SK-N-SH treated with all-trans-retinoic acid at 6 μM for 48 hours (cell line): ENCODE data around the gene KAT2B.

Source experiments
- ATAC-seq: fragments of 200-7000 bp; cut with Tn5 transposase; 3 replicates; pipeline ENCODE4 v1.9.1; 2020; ENCODE audit warnings: mild to moderate bottlenecking, moderate library complexity
- ARNTL ChIP-seq: fragments of 450-650 bp; formaldehyde crosslinking; IDR thresholded peaks from 2 replicates; pipeline ENCODE4 v1.5.0; 2020; ENCODE audit warnings: low read depth, mild to moderate bottlenecking, moderate library complexity, borderline replicate concordance
- CSDC2 ChIP-seq: fragments of 250-450 bp; sonication (Bioruptor Pico); IDR thresholded peaks from 2 replicates; pipeline ENCODE4 v1.5.0; 2020; ENCODE audit warnings: mild to moderate bottlenecking, moderate library complexity
- ESRRG ChIP-seq: fragments of 250-450 bp; sonication (Bioruptor Pico); IDR thresholded peaks from 2 replicates; pipeline ENCODE4 v1.6.1; 2021; ENCODE audit warnings: mild to moderate bottlenecking
- GLIS3 ChIP-seq: fragments of 250-450 bp; sonication (Bioruptor Pico); IDR thresholded peaks from 2 replicates; pipeline ENCODE4 v1.5.0; 2020; ENCODE audit warnings: mild to moderate bottlenecking, moderate library complexity
- ISL1 ChIP-seq: fragments of 250-450 bp; sonication (Bioruptor Pico); IDR thresholded peaks from 2 replicates; pipeline ENCODE4 v2.1.2; 2022; ENCODE audit warnings: mild to moderate bottlenecking, moderate library complexity
- OSR1 ChIP-seq: fragments of 250-450 bp; sonication (Bioruptor Pico); IDR thresholded peaks from 2 replicates; pipeline ENCODE4 v1.8.0; 2022; ENCODE audit warnings: moderate library complexity, mild to moderate bottlenecking, inconsistent platforms
- PPARA ChIP-seq: fragments of 250-450 bp; sonication (Bioruptor Pico); IDR thresholded peaks from 2 replicates; pipeline ENCODE4 v1.5.0; 2020; ENCODE audit warnings: mild to moderate bottlenecking, borderline replicate concordance
- SNAI2 ChIP-seq: fragments of 250-450 bp; sonication (Bioruptor Pico); IDR thresholded peaks from 2 replicates; pipeline ENCODE4 v1.5.0; 2020; ENCODE audit warnings: mild to moderate bottlenecking, moderate library complexity
- TCF4 ChIP-seq: fragments of 250-450 bp; sonication (Bioruptor Pico); IDR thresholded peaks from 2 replicates; pipeline ENCODE4 v1.8.0; 2021; ENCODE audit warnings: mild to moderate bottlenecking, moderate library complexity, borderline replicate concordance
- TOX ChIP-seq: fragments of 250-450 bp; sonication (Bioruptor Pico); IDR thresholded peaks from 2 replicates; pipeline ENCODE4 v1.8.0; 2021; ENCODE audit warnings: mild to moderate bottlenecking, moderate library complexity, borderline replicate concordance
- ZC3H10 ChIP-seq: fragments of 250-450 bp; sonication (Bioruptor Pico); IDR thresholded peaks from 2 replicates; pipeline ENCODE4 v1.5.1; 2021; ENCODE audit warnings: mild to moderate bottlenecking, moderate library complexity
- ZFP30 ChIP-seq: fragments of 450-650 bp; formaldehyde crosslinking; IDR thresholded peaks from 2 replicates; pipeline ENCODE4 v1.5.0; 2022; ENCODE audit warnings: mild to moderate bottlenecking, moderate library complexity
- ZNF565 ChIP-seq: fragments of 450-650 bp; formaldehyde crosslinking; conservative IDR thresholded peaks from 2 replicates; pipeline ENCODE4 v1.5.0; 2020; ENCODE audit warnings: low read depth, mild to moderate bottlenecking, moderate library complexity
- TF ChIP-seq, protein P1 (sequence below): fragments of 250-450 bp; sonication (Bioruptor Pico); IDR thresholded peaks from 2 replicates; pipeline ENCODE4 v1.5.1; 2020; ENCODE audit warnings: low read depth, mild to moderate bottlenecking, moderate library complexity
- TF ChIP-seq, protein P2 (sequence below): fragments of 250-450 bp; sonication (Bioruptor Pico); IDR thresholded peaks from 2 replicates; pipeline ENCODE4 v1.5.1; 2021; ENCODE audit warnings: mild to moderate bottlenecking, moderate library complexity

The KAT2B gene

DNA sequence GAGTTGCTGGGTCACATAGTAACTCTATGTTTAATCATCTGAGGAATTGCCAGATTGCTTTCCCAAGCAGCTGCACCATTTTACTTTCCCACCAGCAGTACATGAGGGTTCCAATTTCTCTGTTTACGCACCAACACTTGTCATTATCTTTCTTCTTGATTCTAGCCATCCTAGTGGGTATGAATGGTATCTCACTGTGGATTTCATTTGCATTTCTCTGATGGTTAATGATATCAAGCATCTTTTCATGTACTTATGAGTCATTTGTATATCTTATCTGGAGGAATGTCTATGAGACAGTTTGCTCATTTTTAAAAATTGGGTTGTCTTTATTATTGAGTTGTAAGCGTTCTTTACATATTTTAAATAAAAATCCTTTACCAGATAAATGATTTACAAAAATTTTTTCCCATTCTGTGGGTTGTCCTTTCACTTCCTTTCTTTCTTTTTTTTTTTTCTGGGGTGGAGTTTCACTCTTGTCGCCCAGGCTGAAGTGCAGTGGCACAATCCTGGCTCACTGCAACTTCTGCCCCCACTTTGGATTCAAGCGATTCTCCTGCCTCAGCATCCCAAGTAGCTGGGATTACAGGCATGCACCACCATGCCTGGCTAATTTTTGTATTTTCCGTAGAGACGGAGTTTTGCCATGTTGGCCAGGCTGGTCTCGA is 154.7 kb downstream of the KAT2B start:
- no peak for ATAC-seq
- TF ChIP-seq PPARA (no peak), TCF4 (CRISPR knock-in tag) (no peak)

GRCh38 chr3:20197775-20198174 is 157.5 kb downstream of the KAT2B start:
- no peak for ATAC-seq
- no peak for TF ChIP-seq ESRRG (CRISPR knock-in tag)
- TF ChIP-seq GLIS3, result no peak
- no peak for TF ChIP-seq SNAI2
- TF ChIP-seq ZFP30 (CRISPR knock-in tag), result no peak
- TF ChIP-seq ZNF565, result no peak
- TF ChIP-seq, protein P1, sequence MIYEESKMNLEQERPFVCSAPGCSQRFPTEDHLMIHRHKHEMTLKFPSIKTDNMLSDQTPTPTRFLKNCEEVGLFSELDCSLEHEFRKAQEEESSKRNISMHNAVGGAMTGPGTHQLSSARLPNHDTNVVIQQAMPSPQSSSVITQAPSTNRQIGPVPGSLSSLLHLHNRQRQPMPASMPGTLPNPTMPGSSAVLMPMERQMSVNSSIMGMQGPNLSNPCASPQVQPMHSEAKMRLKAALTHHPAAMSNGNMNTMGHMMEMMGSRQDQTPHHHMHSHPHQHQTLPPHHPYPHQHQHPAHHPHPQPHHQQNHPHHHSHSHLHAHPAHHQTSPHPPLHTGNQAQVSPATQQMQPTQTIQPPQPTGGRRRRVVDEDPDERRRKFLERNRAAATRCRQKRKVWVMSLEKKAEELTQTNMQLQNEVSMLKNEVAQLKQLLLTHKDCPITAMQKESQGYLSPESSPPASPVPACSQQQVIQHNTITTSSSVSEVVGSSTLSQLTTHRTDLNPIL, result no peak
- TF ChIP-seq ARNTL, result no peak

GRCh38 chr3:20201143-20201542 is 160.9 kb downstream of the KAT2B start:
- TF ChIP-seq ESRRG (CRISPR knock-in tag) (no peak), ZC3H10 (CRISPR knock-in tag) (no peak), ISL1 (CRISPR knock-in tag) (no peak), TOX (CRISPR knock-in tag) (no peak), PPARA (no peak), OSR1 (no peak), CSDC2 (CRISPR knock-in tag) (no peak), GLIS3 (no peak)
- TF ChIP-seq, protein P2, sequence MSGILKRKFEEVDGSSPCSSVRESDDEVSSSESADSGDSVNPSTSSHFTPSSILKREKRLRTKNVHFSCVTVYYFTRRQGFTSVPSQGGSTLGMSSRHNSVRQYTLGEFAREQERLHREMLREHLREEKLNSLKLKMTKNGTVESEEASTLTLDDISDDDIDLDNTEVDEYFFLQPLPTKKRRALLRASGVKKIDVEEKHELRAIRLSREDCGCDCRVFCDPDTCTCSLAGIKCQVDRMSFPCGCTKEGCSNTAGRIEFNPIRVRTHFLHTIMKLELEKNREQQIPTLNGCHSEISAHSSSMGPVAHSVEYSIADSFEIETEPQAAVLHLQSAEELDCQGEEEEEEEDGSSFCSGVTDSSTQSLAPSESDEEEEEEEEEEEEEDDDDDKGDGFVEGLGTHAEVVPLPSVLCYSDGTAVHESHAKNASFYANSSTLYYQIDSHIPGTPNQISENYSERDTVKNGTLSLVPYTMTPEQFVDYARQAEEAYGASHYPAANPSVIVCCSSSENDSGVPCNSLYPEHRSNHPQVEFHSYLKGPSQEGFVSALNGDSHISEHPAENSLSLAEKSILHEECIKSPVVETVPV, result no peak
- ATAC-seq, result no peak
